ENCODE measurements around the gene OR4C5. TPM values are rescaled to one million over a fixed set of nuclear protein-coding genes. Genes with fewer than 3 reads are reported as not detected.
"Not testable (repeated sequence)": the region's sequence is repeated elsewhere in the genome, so short reads cannot be mapped to it uniquely, and the experiment has no call there.

Gene OR4C5
- total and polyA plus RNA-seq, 2 of the 8 experiments (the other 6 are each of a cell fraction or from before 2014, with no cell fraction given), result not detected

DNA sequence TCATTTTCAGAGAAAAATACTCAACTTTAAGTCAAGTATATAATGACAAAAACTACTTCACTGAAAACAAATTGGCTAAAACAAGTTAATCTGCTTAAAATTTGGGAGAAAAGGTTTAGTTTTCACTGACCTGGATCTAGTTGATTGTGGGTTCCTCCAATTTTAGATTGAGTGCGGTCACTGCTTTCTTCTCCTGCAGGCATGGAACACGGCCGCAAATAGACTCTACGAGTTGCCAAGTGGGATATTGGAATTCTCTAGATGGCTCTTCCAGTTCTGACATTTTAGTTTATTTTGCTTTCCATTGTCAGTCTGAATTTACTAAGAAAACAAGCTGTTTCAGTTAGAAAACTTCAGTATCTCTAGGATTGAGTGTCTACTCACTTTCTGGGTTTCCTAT lies 12.3 kb downstream of the OR4C5 start (continued):
- TF ChIP-seq FOSL1 (IDR thresholded peaks at IDR 0.05; ENCODE audit: insufficient read depth, low read depth, low read length) (no peak), POU5F1 (IDR thresholded peaks at IDR 0.05; ENCODE audit: low read depth, low read length) (no peak), KDM4A (IDR thresholded peaks at IDR 0.05; ENCODE audit: low read depth, low read length, severe bottlenecking) (no peak), CBX5 (IDR thresholded peaks at IDR 0.05; ENCODE audit: low read depth, low read length) (no peak), SIX5 (IDR thresholded peaks at IDR 0.05; ENCODE audit: low read depth, low read length) (no peak), GTF2F1 (IDR thresholded peaks at IDR 0.05; ENCODE audit: borderline replicate concordance, low read depth, low read length) (no peak), CHD2 (IDR thresholded peaks at IDR 0.05; ENCODE audit: low read length) (no peak)

DNA sequence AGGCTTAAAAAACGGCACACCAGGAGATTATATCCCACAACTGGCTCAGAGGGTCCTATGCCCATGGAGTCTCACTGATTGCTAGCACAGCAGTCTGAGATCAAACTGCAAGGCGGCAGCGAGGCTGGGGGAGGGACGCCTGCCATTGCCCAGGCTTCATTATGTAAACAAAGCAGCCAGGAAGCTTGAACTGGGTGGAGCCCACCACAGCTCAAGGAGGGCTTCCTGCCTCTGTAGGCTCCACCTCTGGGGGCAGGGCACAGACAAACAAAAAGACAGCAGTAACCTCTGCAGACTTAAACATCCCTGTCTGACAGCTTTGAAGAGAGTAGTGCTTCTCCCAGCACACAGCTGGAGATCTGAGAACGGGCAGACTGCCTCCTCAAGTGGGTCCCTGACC lies 20.0 kb downstream of the OR4C5 start:
- H2BK20ac ChIP-seq (ENCODE audit: low read length); FAIRE-seq; H2BK15ac ChIP-seq (ENCODE audit: low read length); H3K4me2 ChIP-seq (ENCODE audit: insufficient read depth in 1 of 2, low read depth in 2 of 2, low read length in 2 of 2); H3K18ac ChIP-seq (ENCODE audit: extremely low read depth, low read length); CTCF ChIA-PET (ENCODE audit: partially characterized antibody); H3K4me1 ChIP-seq (replicated peaks in 1 of 4; ENCODE audit: control insufficient read depth in 3 of 4, insufficient read depth in 4 of 4, low read length in 3 of 4); H2BK120ac ChIP-seq (replicated peaks; ENCODE audit: low read depth, low read length); H3K23ac ChIP-seq (ENCODE audit: insufficient read length); H3K79me1 ChIP-seq (ENCODE audit: low read depth, low read length); H2AFZ ChIP-seq (ENCODE audit: low read length); H4K91ac ChIP-seq (replicated peaks; ENCODE audit: insufficient read length, low read length); POLR2A ChIA-PET (ENCODE audit: partially characterized antibody); H4K8ac ChIP-seq (ENCODE audit: extremely low read depth, insufficient read depth, low read length); H3K56ac ChIP-seq (replicated peaks; ENCODE audit: insufficient read length, low read depth, low read length); H3K27me3 ChIP-seq (replicated peaks in 1 of 4; ENCODE audit: control insufficient read depth in 3 of 4, extremely low read depth in 1 of 4, insufficient read depth in 3 of 4, low read length in 3 of 4); H3K27ac ChIP-seq (ENCODE audit: low read depth, low read length); H3K4me3 ChIP-seq (ENCODE audit: extremely low read depth in 1 of 4, insufficient read depth in 2 of 4, low read depth in 3 of 4, low read length in 4 of 4); H3K23me2 ChIP-seq (ENCODE audit: low read depth, low read length); H3K9ac ChIP-seq (replicated peaks in 1 of 4; ENCODE audit: extremely low read depth in 1 of 4, low read depth in 3 of 4, low read length in 3 of 4); H3K14ac ChIP-seq (ENCODE audit: insufficient read length); DNase-seq (ENCODE audit: low read depth in 1 of 2, low spot score in 2 of 2); H3K4ac ChIP-seq (replicated peaks; ENCODE audit: insufficient read length, low read depth, low read length); H2BK12ac ChIP-seq (ENCODE audit: low read depth, low read length); H2BK5ac ChIP-seq (ENCODE audit: low read depth, low read length); H3K79me2 ChIP-seq (ENCODE audit: control insufficient read depth in 1 of 2, insufficient read depth in 2 of 2, low read length in 2 of 2); H4K20me1 ChIP-seq (replicated peaks in 1 of 2; ENCODE audit: control insufficient read depth in 1 of 2, insufficient read depth in 2 of 2, low read length in 2 of 2); H2AK5ac ChIP-seq (ENCODE audit: low read depth, low read length); H4K5ac ChIP-seq (ENCODE audit: insufficient read length, low read depth, low read length); H3K36me3 ChIP-seq (ENCODE audit: control insufficient read depth in 2 of 4, insufficient read depth in 4 of 4, low read length in 3 of 4): not testable (repeated sequence)
- 85% methylated on average over 5 of the region's 5 CpGs; no CpG with 5 or more reads in 1 of the 2 experiments for WGBS, 2 experiments (ENCODE audit: extremely low coverage in 1 of 2, insufficient coverage in 1 of 2, insufficient read length in 1 of 2, insufficient replicate concordance in 2 of 2, low coverage in 1 of 2, low lambda C conversion rate in 2 of 2, missing lambda C conversion rate in 1 of 2)
- peaks cover 12 to 27% of the 10 kb centered on the region in 2 experiments for H3K9me3 ChIP-seq (ENCODE audit: insufficient read depth in 2 of 2, low read depth in 1 of 2, low read length in 1 of 2)
